Thyroid gland (tissue), 4 donors: Measurements from ENCODE around the gene POLR2L.

ENCODE experiments used
- POLR2A ChIP-seq, 2 donors: fragments of 450-650 bp; IDR thresholded peaks; one replicate each; pipeline ENCODE4 v1.6.1; 2017; ENCODE audit warnings: antibody characterized with exemption in 2 of 2, mild to moderate bottlenecking in 2 of 2, moderate library complexity in 1 of 2
- TF ChIP-seq, protein P1 (sequence below), 6 experiments: fragments of 200-600 bp in 3 of 6; fragments of 450-650 bp in 3 of 6; sonication (generic) in 3 of 6; IDR thresholded peaks; one replicate each; pipeline ENCODE4 v1.5.1; 2016 to 2019; ENCODE audit warnings: antibody characterized with exemption in 6 of 6, mild to moderate bottlenecking in 2 of 6, inconsistent platforms in 1 of 6, moderate library complexity in 1 of 6

DNA sequence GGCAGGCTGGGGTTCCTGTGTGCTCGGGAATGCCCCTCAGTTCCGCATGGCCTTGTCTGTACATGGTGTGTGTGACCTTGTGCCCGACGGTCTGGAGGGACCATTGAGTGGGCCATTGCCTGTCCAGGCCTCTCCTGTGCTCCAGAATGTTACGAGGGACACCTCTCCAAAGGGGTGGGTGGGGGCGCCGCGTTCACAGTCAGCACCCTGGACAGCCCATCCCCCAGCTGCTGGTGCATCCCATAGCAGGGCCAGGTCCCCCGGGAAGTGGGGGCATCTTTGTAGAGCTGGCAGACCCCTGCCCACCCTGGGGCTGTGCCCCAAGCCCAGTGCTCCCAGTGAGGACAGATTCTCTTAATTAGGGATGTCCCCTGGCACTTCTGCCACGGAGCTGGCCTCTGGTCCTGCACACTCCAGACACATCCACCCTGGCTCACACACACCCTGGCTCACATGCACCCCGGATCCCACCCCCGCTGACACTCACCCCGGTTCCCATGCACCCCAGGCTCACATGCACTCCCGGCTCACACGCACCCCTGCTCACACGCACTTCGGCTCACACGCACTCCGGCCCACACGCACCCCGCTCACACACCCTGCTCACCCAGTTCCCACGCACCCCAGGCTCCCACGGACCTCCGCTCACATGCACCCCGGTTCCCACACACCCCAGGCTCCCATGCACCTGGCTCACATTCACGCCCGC is 15.9 kb upstream of the POLR2L start:
- TF ChIP-seq, protein P1, sequence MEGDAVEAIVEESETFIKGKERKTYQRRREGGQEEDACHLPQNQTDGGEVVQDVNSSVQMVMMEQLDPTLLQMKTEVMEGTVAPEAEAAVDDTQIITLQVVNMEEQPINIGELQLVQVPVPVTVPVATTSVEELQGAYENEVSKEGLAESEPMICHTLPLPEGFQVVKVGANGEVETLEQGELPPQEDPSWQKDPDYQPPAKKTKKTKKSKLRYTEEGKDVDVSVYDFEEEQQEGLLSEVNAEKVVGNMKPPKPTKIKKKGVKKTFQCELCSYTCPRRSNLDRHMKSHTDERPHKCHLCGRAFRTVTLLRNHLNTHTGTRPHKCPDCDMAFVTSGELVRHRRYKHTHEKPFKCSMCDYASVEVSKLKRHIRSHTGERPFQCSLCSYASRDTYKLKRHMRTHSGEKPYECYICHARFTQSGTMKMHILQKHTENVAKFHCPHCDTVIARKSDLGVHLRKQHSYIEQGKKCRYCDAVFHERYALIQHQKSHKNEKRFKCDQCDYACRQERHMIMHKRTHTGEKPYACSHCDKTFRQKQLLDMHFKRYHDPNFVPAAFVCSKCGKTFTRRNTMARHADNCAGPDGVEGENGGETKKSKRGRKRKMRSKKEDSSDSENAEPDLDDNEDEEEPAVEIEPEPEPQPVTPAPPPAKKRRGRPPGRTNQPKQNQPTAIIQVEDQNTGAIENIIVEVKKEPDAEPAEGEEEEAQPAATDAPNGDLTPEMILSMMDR (IDR thresholded peaks at IDR 0.05): no peak
- no peak for TF ChIP-seq POLR2A (IDR thresholded peaks at IDR 0.05)
